Measurements from ENCODE around the gene PPP1CC. TPM values are rescaled to one million over a fixed set of nuclear protein-coding genes. Genes with fewer than 3 reads are reported as not detected.
A peak's percentile ranks its signal among the peaks of the same experiment; 100 is the strongest.

Gene PPP1CC
- total and polyA plus RNA-seq, 2 of the 4 experiments (the other 2 are of a cell fraction) = 71.0 to 126 TPM

GRCh38 chr12:110698171-110698902, 44.4 kb downstream of the PPP1CC start:
- Histone ChIP-seq H3K4me1 (ENCODE audit: control insufficient read depth, insufficient read depth, low read length) (no peaks in the 10 kb centered on the region; the same call in 1 of the 2 replicates), H3K4ac (ENCODE audit: low read depth, low read length) (no peak overlapping the region), H4K5ac (ENCODE audit: low read depth, low read length) (no peak overlapping the region), H3K9me1 (ENCODE audit: insufficient read depth, low read length) (no peaks in the 10 kb centered on the region), H3K14ac (replicated peaks; ENCODE audit: low read depth, low read length) (no peak overlapping the region), H2BK120ac (ENCODE audit: low read depth, low read length) (no peak overlapping the region), H3K27ac (ENCODE audit: insufficient read depth, low read length) (no peak overlapping the region), H2AK9ac (replicated peaks; ENCODE audit: low read depth, low read length, poor library complexity) (no peak overlapping the region), H3K27me3 (ENCODE audit: control insufficient read depth, insufficient read depth, low read length) (peaks cover 2% of the 10 kb centered on the region; the same call in 1 of the 2 replicates), H2AFZ (replicated peaks; ENCODE audit: low read length, poor library complexity) (peak overlapping the region; percentile 85), H3K23ac (ENCODE audit: low read depth, low read length) (no peak overlapping the region), H2BK15ac (ENCODE audit: low read depth, low read length) (no peak overlapping the region), H2BK5ac (ENCODE audit: low read depth, low read length, poor library complexity, severe bottlenecking) (no peak overlapping the region), H4K91ac (ENCODE audit: insufficient read depth, low read depth, low read length) (no peak overlapping the region), H3K56ac (ENCODE audit: extremely low read depth, insufficient read depth, low read length) (no peak overlapping the region), H3K36me3 (ENCODE audit: control insufficient read depth, insufficient read depth, low read length) (no peaks in the 10 kb centered on the region), H3K9me3 (ENCODE audit: control insufficient read depth, insufficient read depth, low read length) (no peaks in the 10 kb centered on the region), H3K79me1 (ENCODE audit: low read depth in 1 of 2, low read length in 2 of 2) (no peaks in the 10 kb centered on the region), H2AK5ac (ENCODE audit: low read depth, low read length) (no peak overlapping the region), H3K18ac (ENCODE audit: low read depth, low read length) (no peak overlapping the region), H4K8ac (ENCODE audit: low read depth in 2 of 2, low read length in 2 of 2) (no peak overlapping the region), H3K4me2 (ENCODE audit: low read depth, low read length) (no peak overlapping the region), H3K9ac (ENCODE audit: low read depth, low read length) (no peak overlapping the region), H2BK20ac (ENCODE audit: low read depth, low read length) (no peak overlapping the region), H3K4me3 (ENCODE audit: insufficient read depth, low read depth, low read length) (no peak overlapping the region), H4K20me1 (ENCODE audit: insufficient read depth, low read length) (no peaks in the 10 kb centered on the region)
- peak; percentile 80 for ATAC-seq (ENCODE audit: low read depth)
- no TSS peak for BruUV-seq (replicated peaks)
- ChIA-PET POLR2A (ENCODE audit: unreplicated experiment) (no interaction called here), CTCF (no interaction called here)
- DNase-seq = peak; percentile 59
- intact Hi-C loops (cut with micrococcal nuclease) (no loop called here), in situ Hi-C loops (cut with MboI; ENCODE audit: low sequenced_read_pairs) (no loop called here), dilution Hi-C loops (cut with HindIII; ENCODE audit: low sequenced_read_pairs, unreplicated experiment) (no loop called here)
- TF ChIP-seq RFX5 (IDR thresholded peaks at IDR 0.05; ENCODE audit: low read depth, low read length) = no peak
- 0 out of 2 replicates have a peak, but pooled peaks have one; percentile 9 for TF ChIP-seq NFE2L2 (IDR thresholded peaks at IDR 0.05; ENCODE audit: low read depth, low read length)
- TF ChIP-seq SMC3 (IDR thresholded peaks at IDR 0.05; ENCODE audit: low read depth, low read length) = peak; percentile 33
- peak; percentile 48 for TF ChIP-seq RAD21 (IDR thresholded peaks at IDR 0.05; ENCODE audit: low read length)
- TF ChIP-seq CTCF (conservative IDR thresholded peaks at IDR 0.05; ENCODE audit: low read depth, low read length) = peak; percentile 49
- WGBS, 2 experiments (ENCODE audit: extremely low coverage in 2 of 2, insufficient read length in 1 of 2) = 31% methylated on average over 4 of the region's 20 CpGs; no CpG with 5 or more reads in 1 of the 2 experiments
